ENCODE results near the gene ITGA1.
A peak's percentile ranks its signal among the peaks of the same experiment; 100 is the strongest.

Gene ITGA1

GRCh38 chr5:52998552-52999313 is 211.0 kb downstream of the ITGA1 start:
- DNase-seq (ENCODE audit: low spot score), result no peak

GRCh38 chr5:52999344-52999949 is 211.7 kb downstream of the ITGA1 start:
- no peak for DNase-seq (ENCODE audit: low spot score)

GRCh38 chr5:53001541-53001940 is 213.8 kb downstream of the ITGA1 start:
- DNase-seq (ENCODE audit: low spot score), result no peak

- no peak for DNase-seq (ENCODE audit: low spot score)
These were observed 214.8 kb downstream of the ITGA1 start for GRCh38 chr5:53002491-53002890.

GRCh38 chr5:53003144-53003543 is 215.4 kb downstream of the ITGA1 start:
- no peak for DNase-seq (ENCODE audit: low spot score)

GRCh38 chr5:53006911-53007890 is 219.5 kb downstream of the ITGA1 start:
- DNase-seq (ENCODE audit: low spot score), result no peak

- peak; percentile 7 for DNase-seq (ENCODE audit: low spot score)
These were observed 221.0 kb downstream of the ITGA1 start for GRCh38 chr5:53008751-53009150.

All from CD4-positive, alpha-beta T cell treated with Interleukin-15 for 4 hours (primary cell).